Adrenal gland (tissue), 5 donors: ENCODE results near the gene ANKS1B.

Experiments
- CTCF ChIP-seq, 6 experiments: fragments of 450-650 bp in 4 of 6; fragments of 200-600 bp in 2 of 6; sonication (generic) in 1 of 6; IDR thresholded peaks; 1 replicate in 5 of 6; 2 replicates in 1 of 6; pipeline versions ENCODE4 v1.5.1 to v1.8.0; 2016 to 2021; ENCODE audit warnings: antibody characterized with exemption in 6 of 6, mild to moderate bottlenecking in 2 of 6, moderate library complexity in 1 of 6
- POLR2A ChIP-seq, 2 donors: fragments of 450-650 bp; IDR thresholded peaks; one replicate each; pipeline ENCODE4 v1.6.1; 2017; ENCODE audit warnings: antibody characterized with exemption in 2 of 2, mild to moderate bottlenecking in 2 of 2, moderate library complexity in 1 of 2
- donor health status: DM: no; HTN: no; CAD: no.

- TF ChIP-seq CTCF (IDR thresholded peaks at IDR 0.05) (no peak), POLR2A (IDR thresholded peaks at IDR 0.05) (no peak)
Observed at GRCh38 chr12:99954724-99955123, 30.0 kb downstream of the ANKS1B start.
